ENCODE data around the gene FAM170B. TPM values are rescaled to one million over a fixed set of nuclear protein-coding genes. Genes with fewer than 3 reads are reported as not detected.

The FAM170B gene
- total and polyA plus RNA-seq, 2 of the 4 experiments (the other 2 are of a cell fraction): not detected

- no peak overlapping the region for H3K4me2 ChIP-seq (ENCODE audit: low read depth, low read length)
- peak overlapping the region; percentile 37; the same call in 1 of the 2 replicates for H3K23ac ChIP-seq (ENCODE audit: low read depth, low read length)
- ChIA-PET POLR2A (ENCODE audit: unreplicated experiment) (no interaction called here), CTCF (interaction anchor here (0.9 to 1.1 kb wide), 5 partner anchors 11 to 188 kb away, joined by 3 to 5 read pairs (median 4); no protein-coding TSS in a partner anchor)
- no peak overlapping the region for H3K9ac ChIP-seq (ENCODE audit: low read depth, low read length)
- WGBS, 2 experiments (ENCODE audit: extremely low coverage in 2 of 2, insufficient read length in 1 of 2): no CpG with 5 or more reads among the region's 4 CpGs
- peak overlapping the region; percentile 80 for H2AK9ac ChIP-seq (replicated peaks; ENCODE audit: low read depth, low read length, poor library complexity)
- no peak overlapping the region for H3K27ac ChIP-seq (ENCODE audit: insufficient read depth, low read length)
- peak overlapping the region; percentile 66 for H3K4ac ChIP-seq (ENCODE audit: low read depth, low read length)
- peak overlapping the region; percentile 14 for H2BK5ac ChIP-seq (ENCODE audit: low read depth, low read length, poor library complexity, severe bottlenecking)
- peak overlapping the region; percentile 62; the same call in 2 of the 3 replicates for H2BK15ac ChIP-seq (ENCODE audit: low read depth, low read length)
- no peak overlapping the region for H4K5ac ChIP-seq (ENCODE audit: low read depth, low read length)
- BruUV-seq (replicated peaks): no TSS peak
- H2BK120ac ChIP-seq (ENCODE audit: low read depth, low read length): peak overlapping the region; percentile 80
- H3K79me1 ChIP-seq (ENCODE audit: low read depth in 1 of 2, low read length in 2 of 2): no peaks in the 10 kb centered on the region
- peaks cover 17% of the 10 kb centered on the region for H3K9me1 ChIP-seq (ENCODE audit: insufficient read depth, low read length)
- peak overlapping the region; percentile 26; the same call in 1 of the 2 replicates for H4K91ac ChIP-seq (ENCODE audit: insufficient read depth, low read depth, low read length)
- H3K9me3 ChIP-seq (ENCODE audit: control insufficient read depth, insufficient read depth, low read length): no peaks in the 10 kb centered on the region
- peak overlapping the region; percentile 84 for H2BK20ac ChIP-seq (ENCODE audit: low read depth, low read length)
- H2AK5ac ChIP-seq (ENCODE audit: low read depth, low read length): peak overlapping the region; percentile 85
- DNase-seq (peak; percentile 96), ATAC-seq (ENCODE audit: low read depth) (peak; percentile 61; the same call in 1 of the 2 replicates)
- no peak overlapping the region for H3K4me3 ChIP-seq (ENCODE audit: insufficient read depth, low read depth, low read length)
- intact Hi-C loops (cut with micrococcal nuclease) (loop anchor here (1.0 to 10.0 kb wide), 3 partner anchors 182 to 506 kb away; no protein-coding TSS in a partner anchor), dilution Hi-C loops (cut with HindIII; ENCODE audit: low sequenced_read_pairs, unreplicated experiment) (no loop called here), in situ Hi-C loops (cut with MboI; ENCODE audit: low sequenced_read_pairs) (no loop called here)
- H3K14ac ChIP-seq (replicated peaks; ENCODE audit: low read depth, low read length): peak overlapping the region; percentile 88
- TF ChIP-seq ELK1 (IDR thresholded peaks at IDR 0.05; ENCODE audit: borderline replicate concordance, low read depth, low read length): no peak
- peak; percentile 92 for TF ChIP-seq FOS (IDR thresholded peaks at IDR 0.05; ENCODE audit: low read depth, low read length)
- no peak for TF ChIP-seq RFX5 (IDR thresholded peaks at IDR 0.05; ENCODE audit: low read depth, low read length)
- TF ChIP-seq NFE2L2 (IDR thresholded peaks at IDR 0.05; ENCODE audit: low read depth, low read length): peak; percentile 22; the same call in 1 of the 2 replicates
- peak; percentile 64; the same call in 1 of the 2 replicates for TF ChIP-seq BHLHE40 (IDR thresholded peaks at IDR 0.05; ENCODE audit: low read depth, low read length)
- peak; percentile 3; the same call in 1 of the 2 replicates for TF ChIP-seq USF2 (IDR thresholded peaks at IDR 0.05; ENCODE audit: low read depth, low read length)
- no peak for TF ChIP-seq RAD21 (IDR thresholded peaks at IDR 0.05; ENCODE audit: low read length)
- TF ChIP-seq CTCF (conservative IDR thresholded peaks at IDR 0.05; ENCODE audit: low read depth, low read length): no peak
- H3K56ac ChIP-seq (ENCODE audit: extremely low read depth, insufficient read depth, low read length): no peak overlapping the region
- peak overlapping the region; percentile 25; the same call in 1 of the 2 replicates for H3K18ac ChIP-seq (ENCODE audit: low read depth, low read length)
- H3K4me1 ChIP-seq (ENCODE audit: control insufficient read depth, insufficient read depth, low read length): peaks cover 13% of the 10 kb centered on the region
- no peaks in the 10 kb centered on the region for H3K36me3 ChIP-seq (ENCODE audit: control insufficient read depth, insufficient read depth, low read length)
- peak overlapping the region; percentile 40 for H2AFZ ChIP-seq (replicated peaks; ENCODE audit: low read length, poor library complexity)
- no peaks in the 10 kb centered on the region for H4K20me1 ChIP-seq (ENCODE audit: insufficient read depth, low read length)
- H4K8ac ChIP-seq (ENCODE audit: low read depth in 2 of 2, low read length in 2 of 2): peak overlapping the region in 1 of 2 experiments; percentile 53; a peak in 1 of 4 replicates
- no peaks in the 10 kb centered on the region for H3K27me3 ChIP-seq (ENCODE audit: control insufficient read depth, insufficient read depth, low read length)
Measured at GRCh38 chr10:49163741-49164140, 29.9 kb upstream of the FAM170B start.

Data from IMR-90 (cell line).